Ishikawa (cell line): ENCODE results near the gene CCL7.

Source experiments
- FOXM1 ChIP-seq: IDR thresholded peaks from 2 replicates; pipeline ENCODE4 v1.6.1; 2012; ENCODE audit warnings: low read depth, borderline replicate concordance
- NFIC ChIP-seq: IDR thresholded peaks from 2 replicates; pipeline ENCODE4 v1.6.1; 2012
- RAD21 ChIP-seq: IDR thresholded peaks from 2 replicates; pipeline ENCODE4 v1.6.1; 2012; ENCODE audit warnings: low read depth
- TAF1 ChIP-seq: IDR thresholded peaks from 2 replicates; pipeline ENCODE4 v1.6.1; 2012; ENCODE audit warnings: low read depth, mild to moderate bottlenecking
- TCF12 ChIP-seq: IDR thresholded peaks from 2 replicates; pipeline ENCODE4 v1.6.1; 2012; ENCODE audit warnings: low read depth
- TEAD4 ChIP-seq: IDR thresholded peaks from 2 replicates; pipeline ENCODE4 v1.6.1; 2012

DNA sequence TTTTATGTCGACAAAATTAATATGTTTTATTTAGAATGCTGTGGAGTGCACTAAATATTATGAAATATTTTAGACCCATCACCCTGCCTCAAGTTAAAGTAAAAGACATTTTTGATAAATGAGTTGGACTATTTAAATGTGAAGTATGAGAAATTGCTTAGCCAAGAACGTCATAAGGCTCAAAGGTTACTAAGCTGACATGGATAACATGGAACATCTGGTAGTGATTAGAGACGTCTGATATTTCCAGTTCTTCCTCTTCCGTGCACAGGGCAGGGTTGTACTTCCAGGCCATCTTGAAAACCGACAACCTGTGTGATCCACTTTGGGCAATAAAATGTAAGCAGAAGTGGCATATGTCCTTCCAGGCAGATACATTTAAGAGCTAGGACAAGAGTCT, 42.1 kb downstream of the CCL7 start:
- TF ChIP-seq TAF1 (no peak), NFIC (no peak), RAD21 (no peak), FOXM1 (no peak), TEAD4 (no peak), TCF12 (no peak)
